T-cell (primary cell): ENCODE measurements around the gene GRIP2. TPM values are rescaled to one million over a fixed set of nuclear protein-coding genes. Genes with fewer than 3 reads are reported as not detected.

Experiments used
- ATAC-seq, 4 experiments: fragments of 200-7000 bp in 3 of 4; fragments of 150-1000 bp in 1 of 4; cut with Tn5 transposase; replicated peaks in 1 of 4; 1 replicate in 3 of 4; 2 replicates in 1 of 4; pipeline ENCODE4 v1.10.0; 2021; ENCODE audit warnings: moderate library complexity in 3 of 4, mild to moderate bottlenecking in 2 of 4, moderate number of reproducible peaks in 1 of 4
- CTCF ChIA-PET, 2 donors: fragments of 300-600 bp; sonication (Branson Sonifier 250); formaldehyde crosslinking; loops; one replicate each; lab custom pipeline; 2022; ENCODE audit warnings: antibody characterized with exemption in 2 of 2; lab: Charles Lee
- POLR2A ChIA-PET, 2 donors: fragments of 300-600 bp; sonication (Branson Sonifier 250); formaldehyde crosslinking; loops; one replicate each; lab custom pipeline; 2022; ENCODE audit warnings: antibody characterized with exemption in 2 of 2; lab: Charles Lee
- DNase-seq, 35 experiments: peaks; one replicate each; pipeline versions ENCODE4 v3.0.0 to v3.0.0-alpha.2; 2013 to 2023
- H3K27ac ChIP-seq: one replicate; pipeline ENCODE4 v1.5.1; 2013; ENCODE audit warnings: low read length
- H3K27me3 ChIP-seq, 2 experiments: replicated peaks in 1 of 2; 1 replicate in 1 of 2; 2 replicates in 1 of 2; pipeline versions ENCODE4 v1.6.1 to v1.7.0; 2013; ENCODE audit warnings: low read length in 1 of 2, mixed read lengths in 1 of 2; ENCODE audit not compliant: control insufficient read depth in 2 of 2, insufficient read depth in 2 of 2; ENCODE audit errors: extremely low read depth in 1 of 2
- H3K36me3 ChIP-seq, 2 donors: 1 replicate in 1 of 2; 2 replicates in 1 of 2; pipeline versions ENCODE4 v1.6.1 to v1.7.0; 2013; ENCODE audit warnings: low read length in 1 of 2; ENCODE audit not compliant: control insufficient read depth in 2 of 2, insufficient read depth in 1 of 2; ENCODE audit errors: extremely low read depth in 1 of 2
- H3K4me1 ChIP-seq, 2 experiments: 1 replicate in 1 of 2; 2 replicates in 1 of 2; pipeline versions ENCODE4 v1.6.1 to v1.7.0; 2013; ENCODE audit warnings: low read length in 2 of 2, mixed read lengths in 1 of 2; ENCODE audit not compliant: insufficient read depth in 2 of 2, control insufficient read depth in 1 of 2; ENCODE audit errors: extremely low read depth in 1 of 2
- H3K4me3 ChIP-seq, 2 donors: 1 replicate in 1 of 2; 2 replicates in 1 of 2; pipeline versions ENCODE4 v1.5.1 to v1.7.0; 2013; ENCODE audit warnings: mild to moderate bottlenecking in 2 of 2, low read length in 1 of 2, moderate library complexity in 1 of 2; ENCODE audit not compliant: control insufficient read depth in 1 of 2; ENCODE audit errors: extremely low read depth in 1 of 2
- H3K9me3 ChIP-seq: 2 replicates; pipeline ENCODE4 v1.7.0; 2013
- H3K27ac Mint-ChIP-seq, 2 donors: one replicate each; pipeline ENCODE4 v1.8.0; 2020 to 2021; ENCODE audit warnings: mild to moderate bottlenecking in 2 of 2, mixed read lengths in 2 of 2
- H3K27me3 Mint-ChIP-seq, 2 donors: one replicate each; pipeline ENCODE4 v1.8.0; 2021 to 2022; ENCODE audit warnings: mixed read lengths in 2 of 2
- H3K36me3 Mint-ChIP-seq: one replicate; pipeline ENCODE4 v1.8.0; 2021; ENCODE audit warnings: mixed read lengths
- H3K4me1 Mint-ChIP-seq, 3 donors: one replicate each; pipeline ENCODE4 v1.8.0; 2020 to 2022; ENCODE audit warnings: mixed read lengths in 3 of 3, mild to moderate bottlenecking in 1 of 3
- H3K4me3 Mint-ChIP-seq, 3 donors: one replicate each; pipeline ENCODE4 v1.8.0; 2020 to 2022; ENCODE audit warnings: mild to moderate bottlenecking in 3 of 3, mixed read lengths in 3 of 3, moderate library complexity in 3 of 3
- H3K9me3 Mint-ChIP-seq, 3 donors: one replicate each; pipeline ENCODE4 v1.8.0; 2020 to 2022; ENCODE audit warnings: mixed read lengths in 3 of 3
- WGBS: methylation state at CpG from one replicate; pipeline ENCODE4 v1.1.5; 2013; ENCODE audit warnings: missing lambda C conversion rate; ENCODE audit not compliant: insufficient coverage; 5-methylcytosine and 5-hydroxymethylcytosine counted together
- total RNA-seq, 35 experiments: library from RNA in 6 of 35; stranded (reverse) in 6 of 35; fragments of 120-200 nt in 1 of 35; gene quantifications; one replicate each; pipeline versions ENCODE4 v1.2.1 to v1.2.4 and lab custom pipeline; 2013 to 2026

Gene GRIP2
- total RNA-seq, 5 donors from 2014 or later (not counting 1 experiment from before 2014, with no cell fraction given) = 0.20 TPM; not detected in 4

DNA sequence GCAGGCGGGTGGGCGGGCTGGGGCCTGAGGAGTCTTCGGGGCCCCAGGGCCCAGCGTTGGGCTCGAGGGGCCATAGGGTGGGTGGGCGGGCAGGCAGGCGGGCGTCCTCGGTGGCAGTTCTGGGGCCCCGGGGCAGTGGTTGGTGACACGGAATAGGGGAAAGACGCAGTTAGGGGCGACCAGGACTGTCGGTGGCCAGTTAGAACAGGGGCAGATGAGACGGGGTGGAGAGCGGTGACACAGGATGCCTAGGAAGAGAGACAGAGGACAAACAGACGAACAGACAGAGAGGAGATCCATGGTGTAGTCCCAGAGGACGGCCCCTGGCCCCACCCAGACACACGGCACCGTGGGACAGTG is 36.5 kb downstream of the GRIP2 start:
- WGBS = 92% methylated on average over 15 of the region's 20 CpGs
- H3K9me3 ChIP-seq = no peaks in the 10 kb centered on the region
- H3K36me3 ChIP-seq = no peaks in the 10 kb centered on the region
- H3K27me3 Mint-ChIP-seq = peaks cover 7 to 9% of the 10 kb centered on the region in 2 donors
- H3K4me3 ChIP-seq = no peak overlapping the region
- ChIA-PET CTCF (no interaction called here), POLR2A (no interaction called here)
- H3K4me1 ChIP-seq = peaks cover 0 to under 1% of the 10 kb centered on the region in 2 experiments
- H3K27me3 ChIP-seq = peaks cover 0 to 24% of the 10 kb centered on the region in 2 experiments
- ATAC-seq = no peak
- no peak for DNase-seq
- peaks cover 11 to 24% (median 14%) of the 10 kb centered on the region in 3 donors for H3K9me3 Mint-ChIP-seq
- no peak overlapping the region for H3K4me3 Mint-ChIP-seq
- no peak overlapping the region for H3K27ac ChIP-seq
- H3K4me1 Mint-ChIP-seq = peaks cover 0 to 5% (median under 1%) of the 10 kb centered on the region in 3 donors
- H3K36me3 Mint-ChIP-seq = no peaks in the 10 kb centered on the region
- no peak overlapping the region for H3K27ac Mint-ChIP-seq

DNA sequence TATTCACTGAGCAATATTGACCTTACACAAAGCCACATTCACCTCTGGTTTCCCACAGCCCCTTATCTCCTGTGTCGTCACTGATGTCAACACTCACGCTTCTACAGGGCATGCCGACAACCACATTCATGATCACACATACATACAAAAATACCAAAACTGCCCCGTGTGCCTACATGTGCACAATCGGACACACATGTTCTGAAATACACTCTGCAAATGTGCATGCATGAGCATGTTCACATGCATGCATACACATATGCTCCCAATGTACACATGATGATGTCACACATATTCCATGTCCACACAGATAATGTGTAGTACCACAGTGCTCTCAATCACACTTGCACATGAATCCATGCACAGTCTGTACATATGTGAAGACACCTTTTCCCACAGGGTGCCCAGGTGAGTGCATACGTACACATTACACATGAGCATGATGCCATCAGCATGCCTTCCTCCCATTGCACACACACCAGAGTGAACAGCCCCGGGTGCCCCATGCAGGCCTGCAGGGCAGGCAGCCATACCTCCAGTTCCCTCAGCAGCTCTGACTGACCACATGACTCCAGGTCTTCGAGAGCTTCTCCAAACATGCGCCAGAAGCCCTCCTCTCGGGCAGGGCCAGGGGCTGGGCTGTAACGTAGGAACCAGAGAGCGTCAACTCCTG is 37.0 kb downstream of the GRIP2 start:
- no peaks in the 10 kb centered on the region for H3K9me3 ChIP-seq
- no peaks in the 10 kb centered on the region for H3K36me3 Mint-ChIP-seq
- H3K4me3 Mint-ChIP-seq = no peak overlapping the region
- POLR2A ChIA-PET = no interaction called here
- H3K27me3 ChIP-seq = peaks cover 0 to 24% of the 10 kb centered on the region in 2 experiments
- WGBS = 94% methylated on average over 7 of the region's 12 CpGs
- no peaks in the 10 kb centered on the region for H3K4me1 ChIP-seq
- ATAC-seq (no peak), DNase-seq (no peak)
- H3K27ac ChIP-seq = no peak overlapping the region
- H3K9me3 Mint-ChIP-seq = peaks cover 11 to 24% (median 14%) of the 10 kb centered on the region in 3 donors
- no peaks in the 10 kb centered on the region for H3K36me3 ChIP-seq
- H3K27ac Mint-ChIP-seq = no peak overlapping the region
- CTCF ChIA-PET = no interaction called here
- peaks cover 0 to under 1% (median 0%) of the 10 kb centered on the region in 3 donors for H3K4me1 Mint-ChIP-seq
- H3K27me3 Mint-ChIP-seq = peaks cover 9 to 10% of the 10 kb centered on the region in 2 donors
- no peak overlapping the region for H3K4me3 ChIP-seq

DNA sequence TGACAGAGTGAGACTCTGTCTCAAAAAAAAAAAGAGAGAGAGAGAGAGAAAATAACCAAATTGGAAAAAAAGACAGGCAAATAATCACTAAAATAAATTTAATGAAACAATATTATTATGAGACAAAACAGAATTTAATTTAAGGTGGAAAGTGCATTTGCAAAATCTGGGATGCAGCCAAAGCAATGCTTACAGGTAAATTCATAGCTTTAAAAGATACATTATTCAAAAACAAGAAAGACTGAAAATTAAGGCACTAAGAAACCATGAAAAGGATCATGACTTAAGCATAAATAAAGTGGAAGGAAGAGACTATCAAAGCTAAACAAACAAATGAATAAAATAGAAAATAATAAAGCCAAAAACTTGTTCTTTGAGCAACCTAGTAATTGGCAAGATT is 37.7 kb downstream of the GRIP2 start:
- POLR2A ChIA-PET = no interaction called here
- Histone ChIP-seq H3K9me3 (no peaks in the 10 kb centered on the region), H3K4me1 (no peaks in the 10 kb centered on the region), H3K36me3 (no peaks in the 10 kb centered on the region), H3K27ac (no peak overlapping the region), H3K27me3 (peaks cover 0 to 23% of the 10 kb centered on the region in 2 experiments), H3K4me3 (no peak overlapping the region)
- no peaks in the 10 kb centered on the region for H3K4me1 Mint-ChIP-seq
- DNase-seq (no peak), ATAC-seq (no peak)
- peaks cover 11 to 24% (median 14%) of the 10 kb centered on the region in 3 donors for H3K9me3 Mint-ChIP-seq
- H3K36me3 Mint-ChIP-seq = no peaks in the 10 kb centered on the region
- CTCF ChIA-PET = no interaction called here
- H3K27ac Mint-ChIP-seq = no peak overlapping the region
- H3K27me3 Mint-ChIP-seq = peaks cover 9 to 10% of the 10 kb centered on the region in 2 donors
- H3K4me3 Mint-ChIP-seq = no peak overlapping the region

DNA sequence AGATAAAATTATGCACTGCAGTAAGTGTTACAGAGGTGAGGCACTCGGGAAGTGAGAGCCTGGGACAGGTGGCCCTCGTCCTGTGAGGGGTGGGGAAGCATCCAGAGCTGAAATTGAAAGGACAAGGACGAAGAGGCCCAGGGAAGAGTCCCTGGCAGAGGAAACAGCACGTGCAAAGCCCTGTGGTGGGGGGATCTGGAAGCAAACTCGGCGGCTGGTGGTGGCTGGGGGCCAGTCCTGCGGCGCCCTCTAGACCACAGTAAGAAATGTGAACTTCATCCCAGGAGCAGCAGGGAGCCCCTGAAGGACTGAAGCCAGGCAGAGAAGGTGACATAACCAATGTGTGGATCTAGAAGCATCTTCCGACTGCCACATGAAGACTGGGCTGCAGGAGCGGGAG is 42.8 kb downstream of the GRIP2 start:
- no peaks in the 10 kb centered on the region for H3K4me1 Mint-ChIP-seq
- no peaks in the 10 kb centered on the region for H3K4me1 ChIP-seq
- H3K36me3 ChIP-seq = no peaks in the 10 kb centered on the region
- H3K4me3 ChIP-seq = no peak overlapping the region
- peaks cover 2 to 4% of the 10 kb centered on the region in 2 donors for H3K27me3 Mint-ChIP-seq
- ChIA-PET POLR2A (no interaction called here), CTCF (no interaction called here)
- 69% methylated on average over 9 of the region's 10 CpGs for WGBS
- H3K27ac Mint-ChIP-seq = no peak overlapping the region
- no peaks in the 10 kb centered on the region for H3K9me3 ChIP-seq
- DNase-seq (no peak), ATAC-seq (no peak)
- H3K9me3 Mint-ChIP-seq = peaks cover 2 to 13% (median 4%) of the 10 kb centered on the region in 3 donors
- H3K27ac ChIP-seq = no peak overlapping the region
- no peak overlapping the region for H3K4me3 Mint-ChIP-seq
- no peaks in the 10 kb centered on the region for H3K36me3 Mint-ChIP-seq
- H3K27me3 ChIP-seq = peaks cover 0 to 10% of the 10 kb centered on the region in 2 experiments

DNA sequence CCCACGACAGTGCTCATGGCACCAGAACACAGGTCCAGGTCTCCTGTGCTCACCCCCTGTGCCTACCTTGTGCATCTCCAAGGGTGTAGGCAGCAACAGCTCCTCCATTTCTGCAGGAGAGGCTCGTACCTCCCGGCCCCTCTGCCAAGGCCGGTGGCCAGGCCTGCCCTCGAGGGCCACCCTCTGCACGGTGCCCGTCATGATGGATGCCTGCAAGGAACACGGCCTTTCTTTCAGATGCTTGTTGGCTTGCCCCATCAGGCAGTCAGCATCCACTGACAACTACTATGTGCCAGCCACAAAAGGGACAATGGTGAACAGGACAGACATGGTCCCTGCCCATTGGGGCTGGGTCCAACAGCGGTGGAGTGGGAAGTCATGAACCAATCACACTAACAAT is 43.8 kb downstream of the GRIP2 start:
- 90% methylated on average over 9 of the region's 9 CpGs for WGBS
- H3K27me3 ChIP-seq = peaks cover 0 to 10% of the 10 kb centered on the region in 2 experiments
- H3K4me3 ChIP-seq = no peak overlapping the region
- ChIA-PET CTCF (no interaction called here), POLR2A (no interaction called here)
- H3K27me3 Mint-ChIP-seq = peaks cover 2 to 4% of the 10 kb centered on the region in 2 donors
- no peaks in the 10 kb centered on the region for H3K4me1 ChIP-seq
- no peak overlapping the region for H3K27ac ChIP-seq
- no peak overlapping the region for H3K4me3 Mint-ChIP-seq
- no peaks in the 10 kb centered on the region for H3K9me3 ChIP-seq
- H3K36me3 ChIP-seq = no peaks in the 10 kb centered on the region
- H3K9me3 Mint-ChIP-seq = peaks cover 0 to 6% (median 4%) of the 10 kb centered on the region in 3 donors
- H3K4me1 Mint-ChIP-seq = no peaks in the 10 kb centered on the region
- H3K36me3 Mint-ChIP-seq = peaks cover under 1% of the 10 kb centered on the region
- no peak overlapping the region for H3K27ac Mint-ChIP-seq
- ATAC-seq (no peak), DNase-seq (no peak)

DNA sequence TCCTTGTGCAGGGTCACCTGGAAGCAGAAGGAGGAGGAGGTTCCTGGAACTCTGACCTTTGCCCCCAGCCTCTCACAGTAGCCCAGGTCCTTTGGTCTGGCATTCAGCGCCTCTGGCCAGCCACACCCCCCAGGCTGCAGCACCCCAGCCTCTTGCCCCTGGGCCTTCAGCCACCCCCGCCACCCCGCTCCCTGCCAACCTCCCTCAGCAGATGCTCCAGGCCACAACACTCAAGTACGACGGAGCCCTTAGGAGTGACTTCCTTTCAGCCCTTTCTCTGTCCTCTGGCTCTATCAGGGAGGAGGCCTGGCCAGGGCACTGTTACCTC is 45.2 kb downstream of the GRIP2 start:
- H3K27ac Mint-ChIP-seq = no peak overlapping the region
- ChIA-PET CTCF (no interaction called here), POLR2A (no interaction called here)

More for the DNA sequence above, 45.2 kb downstream of the GRIP2 start:
- H3K4me3 Mint-ChIP-seq = no peak overlapping the region
- H3K9me3 Mint-ChIP-seq = no peaks in the 10 kb centered on the region
- peaks cover 0 to 10% of the 10 kb centered on the region in 2 experiments for H3K27me3 ChIP-seq
- WGBS = 96% methylated on average over 3 of the region's 5 CpGs
- H3K4me1 ChIP-seq = no peaks in the 10 kb centered on the region
- no peaks in the 10 kb centered on the region for H3K9me3 ChIP-seq
- ATAC-seq = no peak
- no peak for DNase-seq
- peaks cover 2 to 4% of the 10 kb centered on the region in 2 donors for H3K27me3 Mint-ChIP-seq
- H3K4me3 ChIP-seq = no peak overlapping the region
- H3K27ac ChIP-seq = no peak overlapping the region
- H3K36me3 ChIP-seq = no peaks in the 10 kb centered on the region
- H3K4me1 Mint-ChIP-seq = no peaks in the 10 kb centered on the region
- peaks cover 10% of the 10 kb centered on the region for H3K36me3 Mint-ChIP-seq
